Vagina (tissue), 2 donors: ENCODE data around the gene CHRNB4.

Source experiments
- POLR2A ChIP-seq, 2 donors: fragments of 450-650 bp; IDR thresholded peaks; one replicate each; pipeline ENCODE4 v1.6.1; 2017; ENCODE audit warnings: antibody characterized with exemption in 2 of 2, mild to moderate bottlenecking in 2 of 2, moderate library complexity in 2 of 2
- POLR2AphosphoS5 ChIP-seq, 2 donors: sonication (generic); formaldehyde crosslinking; IDR thresholded peaks; one replicate each; pipeline ENCODE4 v1.9.0; 2017; ENCODE audit warnings: antibody characterized with exemption in 2 of 2, mild to moderate bottlenecking in 2 of 2, low read depth in 1 of 2; ENCODE audit not compliant: insufficient read depth in 1 of 2
- TF ChIP-seq, protein P1 (sequence below), 3 experiments: fragments of 450-650 bp in 2 of 3; fragments of 200-600 bp in 1 of 3; sonication (generic) in 1 of 3; IDR thresholded peaks; one replicate each; pipeline ENCODE4 v1.5.1; 2017 to 2019; ENCODE audit warnings: antibody characterized with exemption in 3 of 3, mild to moderate bottlenecking in 2 of 3, moderate library complexity in 2 of 3

DNA sequence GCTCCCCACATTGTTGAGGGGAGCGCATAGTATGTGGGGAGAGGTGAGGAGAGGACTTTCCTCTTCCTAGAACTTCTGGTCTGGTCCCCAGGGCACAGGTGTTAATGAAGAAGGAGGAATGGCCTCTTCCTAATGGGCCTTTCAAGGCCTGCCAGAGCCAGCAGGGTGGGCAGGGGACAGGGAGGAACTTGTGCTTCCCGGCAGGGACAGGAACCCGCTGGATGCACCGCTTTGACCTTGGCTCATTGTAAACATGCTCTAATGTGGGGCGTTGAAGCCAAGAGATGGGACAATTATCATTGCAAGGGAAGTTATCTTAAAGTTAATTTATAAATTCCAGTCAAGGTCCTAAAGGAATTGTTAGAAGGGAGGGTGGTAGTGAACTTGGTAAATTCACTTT is 21.0 kb upstream of the CHRNB4 start:
- TF ChIP-seq POLR2AphosphoS5 (IDR thresholded peaks at IDR 0.05; ENCODE audit: insufficient read depth in 1 of 2, low read depth in 1 of 2) (no peak), POLR2A (IDR thresholded peaks at IDR 0.05) (no peak)
- TF ChIP-seq, protein P1, sequence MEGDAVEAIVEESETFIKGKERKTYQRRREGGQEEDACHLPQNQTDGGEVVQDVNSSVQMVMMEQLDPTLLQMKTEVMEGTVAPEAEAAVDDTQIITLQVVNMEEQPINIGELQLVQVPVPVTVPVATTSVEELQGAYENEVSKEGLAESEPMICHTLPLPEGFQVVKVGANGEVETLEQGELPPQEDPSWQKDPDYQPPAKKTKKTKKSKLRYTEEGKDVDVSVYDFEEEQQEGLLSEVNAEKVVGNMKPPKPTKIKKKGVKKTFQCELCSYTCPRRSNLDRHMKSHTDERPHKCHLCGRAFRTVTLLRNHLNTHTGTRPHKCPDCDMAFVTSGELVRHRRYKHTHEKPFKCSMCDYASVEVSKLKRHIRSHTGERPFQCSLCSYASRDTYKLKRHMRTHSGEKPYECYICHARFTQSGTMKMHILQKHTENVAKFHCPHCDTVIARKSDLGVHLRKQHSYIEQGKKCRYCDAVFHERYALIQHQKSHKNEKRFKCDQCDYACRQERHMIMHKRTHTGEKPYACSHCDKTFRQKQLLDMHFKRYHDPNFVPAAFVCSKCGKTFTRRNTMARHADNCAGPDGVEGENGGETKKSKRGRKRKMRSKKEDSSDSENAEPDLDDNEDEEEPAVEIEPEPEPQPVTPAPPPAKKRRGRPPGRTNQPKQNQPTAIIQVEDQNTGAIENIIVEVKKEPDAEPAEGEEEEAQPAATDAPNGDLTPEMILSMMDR (IDR thresholded peaks at IDR 0.05) = no peak
